OCI-LY7 (cell line): ENCODE results near the gene PCSK7. TPM values are rescaled to one million over a fixed set of nuclear protein-coding genes. Genes with fewer than 3 reads are reported as not detected.

Experiments
- BruUV-seq: library from RNA; stranded (reverse); fragments of 400-500 nt; replicated peaks from 2 replicates; lab custom pipeline; 2021; lab: Mats Ljungman, UMichigan
- CTCF ChIA-PET: fragments of 300-600 bp; sonication (Branson Sonifier 250); formaldehyde crosslinking; loops from one replicate; lab custom pipeline; 2022; ENCODE audit warnings: antibody characterized with exemption; ENCODE audit not compliant: unreplicated experiment; lab: Charles Lee
- POLR2A ChIA-PET: fragments of 300-600 bp; sonication (Branson Sonifier 250); formaldehyde crosslinking; loops from one replicate; lab custom pipeline; 2022; ENCODE audit warnings: antibody characterized with exemption; lab: Charles Lee
- DNase-seq: peaks from one replicate; pipeline ENCODE4 v3.0.0-alpha.2; 2015; ENCODE audit warnings: low spot score
- H2AFZ ChIP-seq: fragments of 200-600 bp; sonication (generic), shearing (Covaris generic); 2 replicates; pipeline ENCODE4 v1.6.1; 2014; ENCODE audit warnings: mild to moderate bottlenecking, antibody characterized with exemption, low read length, moderate library complexity
- H3K27ac ChIP-seq: fragments of 200-600 bp; sonication (generic); 2 replicates; pipeline ENCODE4 v1.5.1; 2014; ENCODE audit warnings: mixed run types, low read depth, mild to moderate bottlenecking, moderate library complexity, low read length, inconsistent platforms; ENCODE audit not compliant: poor library complexity, severe bottlenecking
- H3K36me3 ChIP-seq: fragments of 200-600 bp; sonication (generic); 2 replicates; pipeline ENCODE4 v1.6.1; 2014; ENCODE audit warnings: mild to moderate bottlenecking, antibody characterized with exemption, low read length, moderate library complexity, mixed read lengths; ENCODE audit not compliant: insufficient read depth
- H3K4me1 ChIP-seq: fragments of 200-600 bp; sonication (generic); 2 replicates; pipeline ENCODE4 v1.5.1; 2014; ENCODE audit warnings: mild to moderate bottlenecking, low read length; ENCODE audit not compliant: insufficient read depth, poor library complexity, severe bottlenecking
- H3K4me2 ChIP-seq: fragments of 200-600 bp; sonication (generic); 2 replicates; pipeline ENCODE4 v1.6.1; 2014; ENCODE audit warnings: mild to moderate bottlenecking, low read length
- H3K4me3 ChIP-seq: fragments of 200-600 bp; sonication (generic); 2 replicates; pipeline ENCODE4 v1.5.1; 2014; ENCODE audit warnings: mild to moderate bottlenecking, low read depth, low read length; ENCODE audit not compliant: poor library complexity, severe bottlenecking
- H3K79me2 ChIP-seq: fragments of 200-600 bp; sonication (generic); 2 replicates; pipeline ENCODE4 v1.6.1; 2016; ENCODE audit warnings: low read depth, mild to moderate bottlenecking, low read length, moderate library complexity, mixed read lengths; ENCODE audit not compliant: insufficient read depth
- H3K9me2 ChIP-seq: fragments of 200-600 bp; sonication (generic); 2 replicates; pipeline ENCODE4 v1.6.1; 2016; ENCODE audit warnings: mild to moderate bottlenecking, low read length, mixed read lengths; ENCODE audit not compliant: insufficient read depth
- H3K9me3 ChIP-seq: fragments of 200-600 bp; sonication (generic); 2 replicates; pipeline ENCODE4 v1.6.1; 2014; ENCODE audit warnings: mild to moderate bottlenecking, mixed run types, low read length, mixed read lengths
- H4K20me1 ChIP-seq: fragments of 200-600 bp; sonication (generic); 2 replicates; pipeline ENCODE4 v1.6.1; 2014; ENCODE audit warnings: mild to moderate bottlenecking, antibody characterized with exemption, low read length, moderate library complexity, mixed read lengths; ENCODE audit not compliant: insufficient read depth
- CTCF ChIP-seq: fragments of 200-600 bp; sonication (generic); conservative IDR thresholded peaks from 2 replicates; pipeline ENCODE4 v1.5.1; 2014; ENCODE audit warnings: mild to moderate bottlenecking, antibody characterized with exemption, low read length, moderate library complexity, mixed read lengths
- EZH2phosphoT487 ChIP-seq: fragments of 200-600 bp; sonication (generic); IDR thresholded peaks from 2 replicates; pipeline ENCODE4 v1.6.1; 2018; ENCODE audit warnings: low read depth, borderline replicate concordance, mild to moderate bottlenecking, mixed run types, antibody characterized with exemption, low read length, moderate library complexity, mixed read lengths
- intact Hi-C: fragments of 100-400 bp; cut with micrococcal nuclease; formaldehyde crosslinking; loops from one replicate; pipeline ENCODE4 v1.10.0; 2022; ENCODE audit not compliant: unreplicated experiment
- total RNA-seq, 2 experiments: library from RNA; depleted of rRNA in 1 of 2; stranded (reverse); fragments of >200 nt in 1 of 2; shearing (Covaris generic) in 1 of 2; gene quantifications; 2 replicates each; pipeline ENCODE4 v1.2.3, GENCODE V29; 2014 to 2022

The PCSK7 gene
- total RNA-seq, 2 experiments from 2014 or later: 44.1 to 91.2 TPM

- no peaks in the 10 kb centered on the region for H3K9me3 ChIP-seq
- H3K4me2 ChIP-seq: peak overlapping the region; percentile 56
- peak overlapping the region; percentile 44 for H3K27ac ChIP-seq
- H4K20me1 ChIP-seq: no peaks in the 10 kb centered on the region
- CTCF ChIA-PET: interaction anchor here (0.6 kb wide), 1 partner anchor 92 kb away, joined by 3 read pairs; no protein-coding TSS in a partner anchor
- intact Hi-C loops: no loop called here
- DNase-seq: peak; percentile 76
- no peaks in the 10 kb centered on the region for H3K79me2 ChIP-seq
- POLR2A ChIA-PET: no interaction called here
- TF ChIP-seq CTCF (no peak), EZH2phosphoT487 (no peak)
- H3K36me3 ChIP-seq: peaks cover 35% of the 10 kb centered on the region; the same call in 1 of the 2 replicates
- H3K9me2 ChIP-seq: no peaks in the 10 kb centered on the region
- BruUV-seq: no TSS peak
- peak overlapping the region; percentile 54; the same call in 1 of the 2 replicates for H2AFZ ChIP-seq
- peak overlapping the region; percentile 7 for H3K4me3 ChIP-seq
- H3K4me1 ChIP-seq: peaks cover 37% of the 10 kb centered on the region
Observed at GRCh38 chr11:117189191-117189940, 42.5 kb downstream of the PCSK7 start.

GRCh38 chr11:117188620-117189081, 43.2 kb downstream of the PCSK7 start:
- DNase-seq: no peak
- Histone ChIP-seq H3K27ac (peak overlapping the region; percentile 44), H3K4me3 (no peak overlapping the region), H3K4me2 (peak overlapping the region; percentile 56; the same call in 1 of the 2 replicates), H3K79me2 (no peaks in the 10 kb centered on the region), H3K9me2 (no peaks in the 10 kb centered on the region), H3K4me1 (peaks cover 37% of the 10 kb centered on the region), H3K36me3 (peaks cover 41% of the 10 kb centered on the region; the same call in 1 of the 2 replicates), H2AFZ (no peak overlapping the region), H3K9me3 (no peaks in the 10 kb centered on the region), H4K20me1 (no peaks in the 10 kb centered on the region)
- BruUV-seq: no TSS peak
- ChIA-PET POLR2A (interaction anchor here (0.6 kb wide), 1 partner anchor 376 kb away, joined by 3 read pairs; no protein-coding TSS in a partner anchor), CTCF (interaction anchor here (0.6 kb wide), 1 partner anchor 92 kb away, joined by 3 read pairs; no protein-coding TSS in a partner anchor)
- no peak for TF ChIP-seq CTCF
- no peak for TF ChIP-seq EZH2phosphoT487
- intact Hi-C loops: no loop called here
